HG03354 (cell line): ENCODE results near the gene KRTAP10-3.

Source experiments
- ATAC-seq: cut with Tn5 transposase; IDR thresholded peaks from one replicate; pipeline ENCODE4 v1.9.1; 2021; ENCODE audit warnings: mild to moderate bottlenecking; ENCODE audit not compliant: unreplicated experiment, poor library complexity, severe bottlenecking

The KRTAP10-3 gene

GRCh38 chr21:44522753-44523204 lies 35.8 kb downstream of the KRTAP10-3 start:
- ATAC-seq = no peak

- no peak for ATAC-seq
Measured at GRCh38 chr21:44521928-44522752, 36.5 kb downstream of the KRTAP10-3 start.

- no peak for ATAC-seq
Measured at GRCh38 chr21:44521301-44521927, 37.2 kb downstream of the KRTAP10-3 start.

- no peak for ATAC-seq
Measured at GRCh38 chr21:44520326-44521300, 38.0 kb downstream of the KRTAP10-3 start.

GRCh38 chr21:44519346-44520325 lies 39.0 kb downstream of the KRTAP10-3 start:
- no peak for ATAC-seq

- ATAC-seq = no peak
Measured at GRCh38 chr21:44518686-44519085, 39.9 kb downstream of the KRTAP10-3 start.

GRCh38 chr21:44517175-44517899 lies 41.3 kb downstream of the KRTAP10-3 start:
- no peak for ATAC-seq

GRCh38 chr21:44516828-44517174 lies 41.8 kb downstream of the KRTAP10-3 start:
- no peak for ATAC-seq

GRCh38 chr21:44516342-44516741 lies 42.3 kb downstream of the KRTAP10-3 start:
- ATAC-seq = no peak

GRCh38 chr21:44515359-44516165 lies 43.0 kb downstream of the KRTAP10-3 start:
- no peak for ATAC-seq

GRCh38 chr21:44514746-44515358 lies 43.7 kb downstream of the KRTAP10-3 start:
- no peak for ATAC-seq

- no peak for ATAC-seq
Measured at GRCh38 chr21:44514218-44514520, 44.4 kb downstream of the KRTAP10-3 start.

- no peak for ATAC-seq
Measured at GRCh38 chr21:44513389-44514217, 45.0 kb downstream of the KRTAP10-3 start.

GRCh38 chr21:44512496-44513388 lies 45.9 kb downstream of the KRTAP10-3 start:
- ATAC-seq = no peak

GRCh38 chr21:44511938-44512275 lies 46.7 kb downstream of the KRTAP10-3 start:
- ATAC-seq = no peak
